ENCODE data around the gene BCAS4. TPM values are rescaled to one million over a fixed set of nuclear protein-coding genes. Genes with fewer than 3 reads are reported as not detected.

Gene BCAS4
- total RNA-seq, 2 donors from 2014 or later: 9.5 to 25.2 TPM

DNA sequence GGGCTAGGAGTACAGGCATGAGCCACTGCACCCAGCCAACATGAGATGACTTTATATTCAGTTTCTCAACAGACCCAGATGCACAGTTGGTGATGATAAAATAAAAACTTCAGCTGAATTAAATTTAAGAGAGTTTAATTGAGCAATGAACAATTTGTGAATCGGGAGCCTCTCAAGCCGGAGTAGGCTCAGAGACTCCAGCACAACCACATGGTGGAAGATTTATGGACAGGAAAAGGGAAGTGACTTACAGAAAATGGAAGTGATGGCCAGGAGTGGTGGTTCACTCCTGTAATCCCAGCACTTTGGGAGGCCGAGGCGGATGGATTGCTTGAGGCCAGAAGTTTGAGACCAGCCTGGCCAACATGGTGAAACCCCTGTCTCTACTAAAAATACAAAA is 10.4 kb upstream of the BCAS4 start:
- H3K36me3 Mint-ChIP-seq (ENCODE audit: low read depth): no peaks in the 10 kb centered on the region
- Histone ChIP-seq H3K27me3 (ENCODE audit: control insufficient read depth, insufficient read depth, low read length, poor library complexity, severe bottlenecking) (no peaks in the 10 kb centered on the region), H3K27ac (ENCODE audit: low read depth, low read length) (no peak overlapping the region), H3K9me3 (ENCODE audit: control insufficient read depth, low read length) (no peaks in the 10 kb centered on the region), H3K4me1 (ENCODE audit: control insufficient read depth, insufficient read depth, low read length) (no peaks in the 10 kb centered on the region), H3K9ac (ENCODE audit: extremely low read depth, low read length, poor library complexity, severe bottlenecking) (no peak overlapping the region), H3K4me3 (ENCODE audit: low read length) (no peak overlapping the region), H3K36me3 (ENCODE audit: control insufficient read depth, insufficient read depth, low read length) (no peaks in the 10 kb centered on the region)
- no peak overlapping the region for H3K27ac Mint-ChIP-seq
- H3K4me1 Mint-ChIP-seq: peaks cover 5% of the 10 kb centered on the region
- H3K9me3 Mint-ChIP-seq: peaks cover 4% of the 10 kb centered on the region
- 97 to 99% methylated on average over 4 of the region's 4 CpGs for WGBS, 2 experiments (ENCODE audit: insufficient coverage in 1 of 2, insufficient read length in 1 of 2)
- TF ChIP-seq, protein P1, sequence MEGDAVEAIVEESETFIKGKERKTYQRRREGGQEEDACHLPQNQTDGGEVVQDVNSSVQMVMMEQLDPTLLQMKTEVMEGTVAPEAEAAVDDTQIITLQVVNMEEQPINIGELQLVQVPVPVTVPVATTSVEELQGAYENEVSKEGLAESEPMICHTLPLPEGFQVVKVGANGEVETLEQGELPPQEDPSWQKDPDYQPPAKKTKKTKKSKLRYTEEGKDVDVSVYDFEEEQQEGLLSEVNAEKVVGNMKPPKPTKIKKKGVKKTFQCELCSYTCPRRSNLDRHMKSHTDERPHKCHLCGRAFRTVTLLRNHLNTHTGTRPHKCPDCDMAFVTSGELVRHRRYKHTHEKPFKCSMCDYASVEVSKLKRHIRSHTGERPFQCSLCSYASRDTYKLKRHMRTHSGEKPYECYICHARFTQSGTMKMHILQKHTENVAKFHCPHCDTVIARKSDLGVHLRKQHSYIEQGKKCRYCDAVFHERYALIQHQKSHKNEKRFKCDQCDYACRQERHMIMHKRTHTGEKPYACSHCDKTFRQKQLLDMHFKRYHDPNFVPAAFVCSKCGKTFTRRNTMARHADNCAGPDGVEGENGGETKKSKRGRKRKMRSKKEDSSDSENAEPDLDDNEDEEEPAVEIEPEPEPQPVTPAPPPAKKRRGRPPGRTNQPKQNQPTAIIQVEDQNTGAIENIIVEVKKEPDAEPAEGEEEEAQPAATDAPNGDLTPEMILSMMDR (conservative IDR thresholded peaks at IDR 0.05): no peak
- peaks cover 2% of the 10 kb centered on the region for H3K27me3 Mint-ChIP-seq (ENCODE audit: insufficient read depth)
- H3K4me3 Mint-ChIP-seq: no peak overlapping the region
- DNase-seq: no peak

DNA sequence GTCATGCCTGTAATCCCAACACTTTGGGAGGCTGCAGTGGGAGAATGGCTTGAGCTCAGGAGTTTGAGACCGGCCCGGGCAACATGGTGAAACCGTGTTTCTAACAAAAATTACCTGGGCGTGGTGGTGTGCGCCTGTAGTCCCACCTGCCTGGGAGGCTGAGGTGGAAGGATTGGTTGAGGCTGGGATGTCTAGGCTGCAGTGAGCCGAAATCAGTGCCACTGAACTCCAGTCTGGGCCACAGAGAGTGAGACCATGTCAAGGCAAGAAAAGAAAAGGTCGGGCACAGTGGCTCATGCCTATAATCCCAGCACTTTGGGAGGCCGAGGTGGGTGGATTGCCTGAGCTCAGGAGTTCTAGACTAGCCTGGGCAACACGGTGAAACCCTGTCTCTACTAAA is 8.2 kb upstream of the BCAS4 start:
- Histone ChIP-seq H3K9me3 (ENCODE audit: control insufficient read depth, low read length) (no peaks in the 10 kb centered on the region), H3K36me3 (ENCODE audit: control insufficient read depth, insufficient read depth, low read length) (no peaks in the 10 kb centered on the region), H3K4me1 (ENCODE audit: control insufficient read depth, insufficient read depth, low read length) (no peaks in the 10 kb centered on the region), H3K27me3 (ENCODE audit: control insufficient read depth, insufficient read depth, low read length, poor library complexity, severe bottlenecking) (no peaks in the 10 kb centered on the region), H3K27ac (ENCODE audit: low read depth, low read length) (no peak overlapping the region), H3K9ac (ENCODE audit: extremely low read depth, low read length, poor library complexity, severe bottlenecking) (no peak overlapping the region), H3K4me3 (ENCODE audit: low read length) (no peak overlapping the region)
- Mint-ChIP-seq H3K4me1 (peaks cover 9% of the 10 kb centered on the region), H3K27me3 (ENCODE audit: insufficient read depth) (no peaks in the 10 kb centered on the region), H3K27ac (no peak overlapping the region), H3K4me3 (no peak overlapping the region), H3K9me3 (peaks cover 4% of the 10 kb centered on the region), H3K36me3 (ENCODE audit: low read depth) (no peaks in the 10 kb centered on the region)
- TF ChIP-seq, protein P1 (conservative IDR thresholded peaks at IDR 0.05): no peak
- DNase-seq: peak; percentile 13
- 92 to 94% methylated on average over 7 to 9 of the region's 9 CpGs for WGBS, 2 experiments (ENCODE audit: insufficient coverage in 1 of 2, insufficient read length in 1 of 2)

DNA sequence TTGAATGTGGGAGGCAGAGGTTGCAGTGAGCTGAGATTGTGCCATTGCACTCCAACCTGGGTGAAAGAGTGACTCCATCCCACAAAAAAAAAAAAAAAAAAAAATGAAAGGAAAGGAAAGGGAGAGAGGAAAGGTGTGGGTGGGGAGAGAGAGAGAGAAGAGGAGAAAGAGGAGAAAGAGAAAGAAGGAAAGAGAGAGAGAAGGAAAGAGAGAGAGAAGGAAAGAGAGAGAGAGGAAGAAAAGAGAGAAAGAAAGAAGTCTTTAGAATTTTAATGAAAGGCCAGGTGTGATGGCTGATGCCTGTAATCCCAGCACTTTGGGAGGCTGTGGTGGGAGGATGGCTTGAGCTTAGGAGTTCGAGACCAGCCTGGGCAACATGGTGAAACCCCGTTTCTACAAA is 7.7 kb upstream of the BCAS4 start:
- Mint-ChIP-seq H3K4me1 (peaks cover 9% of the 10 kb centered on the region), H3K9me3 (peaks cover 4% of the 10 kb centered on the region), H3K27ac (no peak overlapping the region), H3K36me3 (ENCODE audit: low read depth) (no peaks in the 10 kb centered on the region), H3K27me3 (ENCODE audit: insufficient read depth) (no peaks in the 10 kb centered on the region), H3K4me3 (no peak overlapping the region)
- no peak overlapping the region for H3K9ac ChIP-seq (ENCODE audit: extremely low read depth, low read length, poor library complexity, severe bottlenecking)
- H3K9me3 ChIP-seq (ENCODE audit: control insufficient read depth, low read length): no peaks in the 10 kb centered on the region
- DNase-seq: no peak
- TF ChIP-seq, protein P1 (conservative IDR thresholded peaks at IDR 0.05): no peak
- WGBS, 2 experiments (ENCODE audit: insufficient coverage in 1 of 2, insufficient read length in 1 of 2): 80 to 94% methylated on average over 2 of the region's 2 CpGs
- H3K27me3 ChIP-seq (ENCODE audit: control insufficient read depth, insufficient read depth, low read length, poor library complexity, severe bottlenecking): no peaks in the 10 kb centered on the region
- H3K36me3 ChIP-seq (ENCODE audit: control insufficient read depth, insufficient read depth, low read length): no peaks in the 10 kb centered on the region
- no peak overlapping the region for H3K4me3 ChIP-seq (ENCODE audit: low read length)
- H3K4me1 ChIP-seq (ENCODE audit: control insufficient read depth, insufficient read depth, low read length): no peaks in the 10 kb centered on the region
- H3K27ac ChIP-seq (ENCODE audit: low read depth, low read length): no peak overlapping the region

All from endodermal cell (in vitro differentiated cells).